ENCODE results near the gene ING5.

DNA sequence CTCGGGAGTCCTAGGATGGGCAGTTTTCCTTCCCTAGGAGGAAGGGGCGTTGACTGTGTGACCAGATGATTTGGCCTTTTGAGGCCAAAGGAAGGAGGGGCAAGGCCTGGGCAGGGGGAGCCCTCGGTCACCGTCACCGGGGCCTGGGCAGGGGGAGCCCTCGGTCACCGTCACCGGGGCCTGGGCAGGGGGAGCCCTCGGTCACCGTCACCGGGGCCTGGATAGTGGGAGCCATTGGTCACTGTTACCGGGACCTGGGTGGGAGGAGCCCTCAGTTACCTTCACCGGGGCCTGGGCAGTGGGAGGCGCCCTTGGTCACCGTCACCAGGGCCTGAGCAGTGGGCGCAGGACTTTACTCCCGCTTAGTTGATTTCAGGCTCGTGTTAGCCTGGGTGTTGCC, 49.9 kb downstream of the ING5 start:
- TF ChIP-seq, protein P1, sequence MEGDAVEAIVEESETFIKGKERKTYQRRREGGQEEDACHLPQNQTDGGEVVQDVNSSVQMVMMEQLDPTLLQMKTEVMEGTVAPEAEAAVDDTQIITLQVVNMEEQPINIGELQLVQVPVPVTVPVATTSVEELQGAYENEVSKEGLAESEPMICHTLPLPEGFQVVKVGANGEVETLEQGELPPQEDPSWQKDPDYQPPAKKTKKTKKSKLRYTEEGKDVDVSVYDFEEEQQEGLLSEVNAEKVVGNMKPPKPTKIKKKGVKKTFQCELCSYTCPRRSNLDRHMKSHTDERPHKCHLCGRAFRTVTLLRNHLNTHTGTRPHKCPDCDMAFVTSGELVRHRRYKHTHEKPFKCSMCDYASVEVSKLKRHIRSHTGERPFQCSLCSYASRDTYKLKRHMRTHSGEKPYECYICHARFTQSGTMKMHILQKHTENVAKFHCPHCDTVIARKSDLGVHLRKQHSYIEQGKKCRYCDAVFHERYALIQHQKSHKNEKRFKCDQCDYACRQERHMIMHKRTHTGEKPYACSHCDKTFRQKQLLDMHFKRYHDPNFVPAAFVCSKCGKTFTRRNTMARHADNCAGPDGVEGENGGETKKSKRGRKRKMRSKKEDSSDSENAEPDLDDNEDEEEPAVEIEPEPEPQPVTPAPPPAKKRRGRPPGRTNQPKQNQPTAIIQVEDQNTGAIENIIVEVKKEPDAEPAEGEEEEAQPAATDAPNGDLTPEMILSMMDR (IDR thresholded peaks at IDR 0.05) = no peak
- no peak for TF ChIP-seq EP300 (IDR thresholded peaks at IDR 0.05)
